Kidney (tissue), 14 donors: Measurements from ENCODE around the gene DNHD1. TPM values are rescaled to one million over a fixed set of nuclear protein-coding genes. Genes with fewer than 3 reads are reported as not detected.

ENCODE experiments used
- DNase-seq, 5 donors: peaks; one replicate each; pipeline ENCODE4 v3.0.0-alpha.2; 2013 to 2020
- FAIRE-seq: peaks from 2 replicates; lab custom pipeline; 2012; peaks lifted over from hg19 to GRCh38; lab: Jason Lieb, UNC
- H3K27ac ChIP-seq, 2 donors: one replicate each; pipeline ENCODE4 v1.7.0; 2013; ENCODE audit warnings: low read depth in 2 of 2, low read length in 2 of 2, inconsistent platforms in 1 of 2
- H3K27me3 ChIP-seq: one replicate; pipeline ENCODE4 v1.7.1; 2013; ENCODE audit warnings: low read length, inconsistent platforms; ENCODE audit not compliant: control insufficient read depth, insufficient read depth
- H3K36me3 ChIP-seq, 3 donors: one replicate each; pipeline versions ENCODE4 v1.7.0 to v1.7.1; 2013; ENCODE audit warnings: low read length in 3 of 3, control low read depth in 1 of 3, inconsistent platforms in 1 of 3; ENCODE audit not compliant: insufficient read depth in 3 of 3, control insufficient read depth in 2 of 3
- H3K4me1 ChIP-seq, 3 donors: one replicate each; pipeline versions ENCODE4 v1.7.0 to v1.7.1; 2013; ENCODE audit warnings: low read length in 3 of 3, inconsistent platforms in 1 of 3, low read depth in 1 of 3; ENCODE audit not compliant: control insufficient read depth in 2 of 3, insufficient read depth in 2 of 3
- H3K4me3 ChIP-seq, 3 donors: one replicate each; pipeline versions ENCODE4 v1.7.0 to v1.8.1; 2013; ENCODE audit warnings: low read length in 3 of 3, control low read depth in 1 of 3, inconsistent platforms in 1 of 3
- H3K9ac ChIP-seq, 3 donors: one replicate each; pipeline versions ENCODE4 v1.7.0 to v1.7.1; 2013; ENCODE audit warnings: low read length in 3 of 3, control low read depth in 1 of 3, inconsistent platforms in 1 of 3
- H3K9me3 ChIP-seq, 3 donors: one replicate each; pipeline versions ENCODE4 v1.7.0 to v1.7.1; 2013; ENCODE audit warnings: low read length in 3 of 3, control low read depth in 1 of 3, inconsistent platforms in 1 of 3; ENCODE audit not compliant: control insufficient read depth in 2 of 3, insufficient read depth in 1 of 3
- intact Hi-C: fragments of 100-400 bp; cut with DNase I; formaldehyde crosslinking; loops from one replicate; pipeline ENCODE4 v1.11.1; 2022
- polyA plus RNA-seq: library from polyadenylated mRNA; stranded (reverse); fragments of 350-450 nt; fragmentation: Illumina TruSeq; extraction: RNeasy Lipid Tissue Mini Kit (QIAGEN cat#74804); gene quantifications from one replicate; pipeline ENCODE4 v1.2.3, GENCODE V29; 2014; ENCODE audit warnings: low read depth, low replicate concordance; ENCODE audit not compliant: insufficient read depth
- total RNA-seq: library from RNA; stranded (reverse); fragmentation: NEBNext Ultra II Directional; extraction: Animal tissue kit (Norgen Biotek cat#: 25700); gene quantifications from one replicate; pipeline ENCODE4 v1.2.1, GENCODE V29; 2021
- TF ChIP-seq, protein P1 (sequence below): IDR thresholded peaks from 3 replicates; pipeline ENCODE4 v1.5.1; 2012; ENCODE audit warnings: mild to moderate bottlenecking, moderate library complexity, borderline replicate concordance; ENCODE audit not compliant: insufficient read depth; ENCODE audit errors: extremely low read depth
- donor health status: control.
- donor health status: control.
- donor health status: control.
- donor health status: control.
- donor health status: control.
- donor health status: DM: yes; HTN: yes; CAD: no.
- donor health status: Normal renal cell carcinoma (clear cell type).

The DNHD1 gene
- total and polyA plus RNA-seq, 2 donors from 2014 or later: 3.5 to 10.1 TPM

GRCh38 chr11:6456361-6457073 is 40.6 kb upstream of the DNHD1 start:
- no peak overlapping the region for H3K4me3 ChIP-seq
- H3K9ac ChIP-seq: no peak overlapping the region
- no peaks in the 10 kb centered on the region for H3K9me3 ChIP-seq
- H3K27ac ChIP-seq: no peak overlapping the region
- peaks cover 0 to 5% (median 0%) of the 10 kb centered on the region in 3 donors for H3K4me1 ChIP-seq
- TF ChIP-seq, protein P1, sequence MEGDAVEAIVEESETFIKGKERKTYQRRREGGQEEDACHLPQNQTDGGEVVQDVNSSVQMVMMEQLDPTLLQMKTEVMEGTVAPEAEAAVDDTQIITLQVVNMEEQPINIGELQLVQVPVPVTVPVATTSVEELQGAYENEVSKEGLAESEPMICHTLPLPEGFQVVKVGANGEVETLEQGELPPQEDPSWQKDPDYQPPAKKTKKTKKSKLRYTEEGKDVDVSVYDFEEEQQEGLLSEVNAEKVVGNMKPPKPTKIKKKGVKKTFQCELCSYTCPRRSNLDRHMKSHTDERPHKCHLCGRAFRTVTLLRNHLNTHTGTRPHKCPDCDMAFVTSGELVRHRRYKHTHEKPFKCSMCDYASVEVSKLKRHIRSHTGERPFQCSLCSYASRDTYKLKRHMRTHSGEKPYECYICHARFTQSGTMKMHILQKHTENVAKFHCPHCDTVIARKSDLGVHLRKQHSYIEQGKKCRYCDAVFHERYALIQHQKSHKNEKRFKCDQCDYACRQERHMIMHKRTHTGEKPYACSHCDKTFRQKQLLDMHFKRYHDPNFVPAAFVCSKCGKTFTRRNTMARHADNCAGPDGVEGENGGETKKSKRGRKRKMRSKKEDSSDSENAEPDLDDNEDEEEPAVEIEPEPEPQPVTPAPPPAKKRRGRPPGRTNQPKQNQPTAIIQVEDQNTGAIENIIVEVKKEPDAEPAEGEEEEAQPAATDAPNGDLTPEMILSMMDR: no peak
- no peaks in the 10 kb centered on the region for H3K27me3 ChIP-seq
- FAIRE-seq (no peak), DNase-seq (no peak)
- intact Hi-C loops: no loop called here
- H3K36me3 ChIP-seq: peaks cover 0 to 25% (median 25%) of the 10 kb centered on the region in 3 donors

DNA sequence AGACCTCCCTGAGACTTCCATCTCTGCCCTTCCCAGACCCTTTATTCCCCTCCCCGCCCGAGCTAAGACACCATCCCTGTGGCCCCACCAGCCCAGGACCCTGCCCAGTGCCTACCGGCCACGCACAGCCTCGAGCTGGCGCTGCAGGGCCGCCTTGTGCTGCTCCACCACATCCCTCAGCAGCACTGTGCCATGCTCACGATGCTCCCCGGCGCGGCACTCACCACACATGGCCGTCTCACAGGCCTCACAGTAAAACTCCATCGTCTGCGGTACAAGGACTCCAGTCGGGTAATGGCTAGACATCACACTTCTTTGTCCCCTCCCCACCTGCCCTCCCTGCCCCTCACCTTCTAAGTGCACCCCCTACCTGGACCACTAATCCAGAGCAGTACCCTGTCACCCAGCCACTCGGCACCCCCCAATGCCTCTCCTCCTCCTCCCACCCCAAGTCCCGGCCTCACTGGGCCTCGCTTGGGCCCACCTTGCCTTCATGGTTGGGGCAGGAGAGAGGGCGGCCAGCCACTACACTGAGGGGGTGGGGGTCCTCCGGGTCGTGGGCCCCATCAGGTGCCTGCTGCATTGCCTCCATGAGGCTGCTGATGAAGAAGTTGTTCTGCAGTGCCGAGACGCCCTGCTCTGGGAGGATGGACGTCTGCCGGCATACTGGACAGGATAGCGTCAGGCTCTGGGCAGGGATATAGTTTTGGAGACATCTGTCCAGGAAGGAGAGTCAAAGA is 39.3 kb upstream of the DNHD1 start:
- no peak for FAIRE-seq
- Histone ChIP-seq H3K27ac (peak overlapping the region in 1 of 2 donors; percentile 13), H3K9ac (no peak overlapping the region)

GRCh38 chr11:6458352-6459098 is 38.6 kb upstream of the DNHD1 start:
- intact Hi-C loops: no loop called here
- H3K9ac ChIP-seq: no peak overlapping the region
- TF ChIP-seq, protein P1: no peak
- H3K4me3 ChIP-seq: no peak overlapping the region
- H3K36me3 ChIP-seq: peaks cover 0 to 27% (median 15%) of the 10 kb centered on the region in 3 donors
- FAIRE-seq: no peak
- H3K27me3 ChIP-seq: no peaks in the 10 kb centered on the region
- no peaks in the 10 kb centered on the region for H3K9me3 ChIP-seq
- peaks cover 0 to 5% (median 0%) of the 10 kb centered on the region in 3 donors for H3K4me1 ChIP-seq
- peak overlapping the region in 1 of 2 donors; percentile 13 for H3K27ac ChIP-seq
- no peak for DNase-seq

More for the DNA sequence above, 39.3 kb upstream of the DNHD1 start:
- Histone ChIP-seq H3K4me1 (peaks cover 0 to 5% (median 0%) of the 10 kb centered on the region in 3 donors), H3K4me3 (no peak overlapping the region), H3K9me3 (no peaks in the 10 kb centered on the region), H3K27me3 (no peaks in the 10 kb centered on the region), H3K36me3 (peaks cover 0 to 24% (median 19%) of the 10 kb centered on the region in 3 donors)
- intact Hi-C loops: no loop called here
- TF ChIP-seq, protein P1: no peak
- no peak for DNase-seq
